Natural killer cell (primary cell): ENCODE data around the gene BMF. TPM values are rescaled to one million over a fixed set of nuclear protein-coding genes. Genes with fewer than 3 reads are reported as not detected.

Experiments
- ATAC-seq, 3 donors: fragments of 150-1000 bp in 2 of 3; fragments of 200-7000 bp in 1 of 3; cut with Tn5 transposase; 1 replicate in 1 of 3; 2 replicates in 2 of 3; pipeline ENCODE4 v1.10.0; 2021; ENCODE audit warnings: mild to moderate bottlenecking in 2 of 3, moderate library complexity in 2 of 3
- DNase-seq, 2 donors: peaks; one replicate each; pipeline versions ENCODE4 v3.0.0 to v3.0.0-alpha.2; 2013 to 2021; ENCODE audit warnings: mixed read lengths in 1 of 2
- H3K27ac ChIP-seq: one replicate; pipeline ENCODE4 v1.5.1; 2013; ENCODE audit warnings: mild to moderate bottlenecking, low read length
- H3K27me3 ChIP-seq: one replicate; pipeline ENCODE4 v1.6.1; 2013; ENCODE audit warnings: low read length; ENCODE audit not compliant: control insufficient read depth, insufficient read depth
- H3K36me3 ChIP-seq: one replicate; pipeline ENCODE4 v1.6.1; 2013; ENCODE audit warnings: low read length; ENCODE audit not compliant: control insufficient read depth, insufficient read depth
- H3K4me1 ChIP-seq: one replicate; pipeline ENCODE4 v1.6.1; 2013; ENCODE audit warnings: low read length; ENCODE audit not compliant: control insufficient read depth, insufficient read depth
- H3K4me3 ChIP-seq: one replicate; pipeline ENCODE4 v1.5.1; 2013; ENCODE audit warnings: low read length
- H3K9me3 ChIP-seq: one replicate; pipeline ENCODE4 v1.6.1; 2013; ENCODE audit warnings: low read length; ENCODE audit not compliant: control insufficient read depth, insufficient read depth
- H3K27ac Mint-ChIP-seq, 2 donors: one replicate each; pipeline ENCODE4 v1.8.0; 2022; ENCODE audit warnings: mild to moderate bottlenecking in 2 of 2, mixed read lengths in 2 of 2, moderate library complexity in 1 of 2
- H3K27me3 Mint-ChIP-seq, 2 donors: one replicate each; pipeline ENCODE4 v1.8.0; 2022; ENCODE audit warnings: low read depth in 2 of 2, mixed read lengths in 2 of 2
- H3K36me3 Mint-ChIP-seq: one replicate; pipeline ENCODE4 v1.8.0; 2022; ENCODE audit warnings: mixed read lengths
- H3K4me1 Mint-ChIP-seq, 2 donors: one replicate each; pipeline ENCODE4 v1.8.0; 2022; ENCODE audit warnings: mixed read lengths in 2 of 2
- H3K4me3 Mint-ChIP-seq: one replicate; pipeline ENCODE4 v1.8.0; 2022; ENCODE audit warnings: mild to moderate bottlenecking, moderate library complexity, mixed read lengths
- H3K9me3 Mint-ChIP-seq, 2 donors: one replicate each; pipeline ENCODE4 v1.8.0; 2022; ENCODE audit warnings: mixed read lengths in 2 of 2
- WGBS: methylation state at CpG from one replicate; pipeline ENCODE4 v1.1.7; 2013; ENCODE audit warnings: missing lambda C conversion rate; ENCODE audit not compliant: insufficient coverage; 5-methylcytosine and 5-hydroxymethylcytosine counted together
- intact Hi-C: fragments of 100-400 bp; cut with micrococcal nuclease; formaldehyde crosslinking; loops from one replicate; pipeline ENCODE4 v1.14.2; 2022
- total RNA-seq, 4 donors: library from RNA; stranded (reverse); fragments of 120-200 nt in 1 of 4; gene quantifications; one replicate each; pipeline versions ENCODE4 v1.2.3 to v1.2.4, GENCODE V29; 2013 to 2022
- TF ChIP-seq, protein P1 (sequence below): fragments of 200-600 bp; IDR thresholded peaks from one replicate; pipeline ENCODE4 v1.8.0; 2022; ENCODE audit warnings: antibody characterized with exemption

Gene BMF
- total RNA-seq, 3 donors from 2014 or later (not counting 1 experiment from before 2014, with no cell fraction given) = 7.6 to 10.5 (median 9.8) TPM

- H3K9me3 ChIP-seq = no peaks in the 10 kb centered on the region
- H3K4me3 ChIP-seq = no peak overlapping the region
- Mint-ChIP-seq H3K27me3 (no peaks in the 10 kb centered on the region), H3K4me1 (no peaks in the 10 kb centered on the region), H3K27ac (no peak overlapping the region), H3K36me3 (no peaks in the 10 kb centered on the region), H3K4me3 (no peak overlapping the region), H3K9me3 (no peaks in the 10 kb centered on the region)
- H3K36me3 ChIP-seq = no peaks in the 10 kb centered on the region
- ATAC-seq (no peak), DNase-seq (no peak)
- intact Hi-C loops = no loop called here
- H3K27me3 ChIP-seq = no peaks in the 10 kb centered on the region
- H3K4me1 ChIP-seq = peaks cover 24% of the 10 kb centered on the region
- TF ChIP-seq, protein P1, sequence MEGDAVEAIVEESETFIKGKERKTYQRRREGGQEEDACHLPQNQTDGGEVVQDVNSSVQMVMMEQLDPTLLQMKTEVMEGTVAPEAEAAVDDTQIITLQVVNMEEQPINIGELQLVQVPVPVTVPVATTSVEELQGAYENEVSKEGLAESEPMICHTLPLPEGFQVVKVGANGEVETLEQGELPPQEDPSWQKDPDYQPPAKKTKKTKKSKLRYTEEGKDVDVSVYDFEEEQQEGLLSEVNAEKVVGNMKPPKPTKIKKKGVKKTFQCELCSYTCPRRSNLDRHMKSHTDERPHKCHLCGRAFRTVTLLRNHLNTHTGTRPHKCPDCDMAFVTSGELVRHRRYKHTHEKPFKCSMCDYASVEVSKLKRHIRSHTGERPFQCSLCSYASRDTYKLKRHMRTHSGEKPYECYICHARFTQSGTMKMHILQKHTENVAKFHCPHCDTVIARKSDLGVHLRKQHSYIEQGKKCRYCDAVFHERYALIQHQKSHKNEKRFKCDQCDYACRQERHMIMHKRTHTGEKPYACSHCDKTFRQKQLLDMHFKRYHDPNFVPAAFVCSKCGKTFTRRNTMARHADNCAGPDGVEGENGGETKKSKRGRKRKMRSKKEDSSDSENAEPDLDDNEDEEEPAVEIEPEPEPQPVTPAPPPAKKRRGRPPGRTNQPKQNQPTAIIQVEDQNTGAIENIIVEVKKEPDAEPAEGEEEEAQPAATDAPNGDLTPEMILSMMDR = no peak
- 92% methylated on average over 14 of the region's 14 CpGs for WGBS
- H3K27ac ChIP-seq = no peak overlapping the region
These were observed 17.8 kb downstream of the BMF start for GRCh38 chr15:40090774-40091455.

- ATAC-seq = no peak
- no peaks in the 10 kb centered on the region for H3K9me3 Mint-ChIP-seq
- Histone ChIP-seq H3K27ac (no peak overlapping the region), H3K4me3 (no peak overlapping the region), H3K9me3 (no peaks in the 10 kb centered on the region), H3K27me3 (no peaks in the 10 kb centered on the region), H3K36me3 (no peaks in the 10 kb centered on the region), H3K4me1 (peaks cover 16% of the 10 kb centered on the region)
- no peak for DNase-seq
- intact Hi-C loops = no loop called here
- TF ChIP-seq, protein P1 = no peak
- no peak overlapping the region for H3K4me3 Mint-ChIP-seq
- H3K4me1 Mint-ChIP-seq = no peaks in the 10 kb centered on the region
- no peak overlapping the region for H3K27ac Mint-ChIP-seq
- 76% methylated on average over 5 of the region's 7 CpGs for WGBS
- no peaks in the 10 kb centered on the region for H3K27me3 Mint-ChIP-seq
- H3K36me3 Mint-ChIP-seq = no peaks in the 10 kb centered on the region
These were observed 19.5 kb downstream of the BMF start for GRCh38 chr15:40088929-40089755.

DNA sequence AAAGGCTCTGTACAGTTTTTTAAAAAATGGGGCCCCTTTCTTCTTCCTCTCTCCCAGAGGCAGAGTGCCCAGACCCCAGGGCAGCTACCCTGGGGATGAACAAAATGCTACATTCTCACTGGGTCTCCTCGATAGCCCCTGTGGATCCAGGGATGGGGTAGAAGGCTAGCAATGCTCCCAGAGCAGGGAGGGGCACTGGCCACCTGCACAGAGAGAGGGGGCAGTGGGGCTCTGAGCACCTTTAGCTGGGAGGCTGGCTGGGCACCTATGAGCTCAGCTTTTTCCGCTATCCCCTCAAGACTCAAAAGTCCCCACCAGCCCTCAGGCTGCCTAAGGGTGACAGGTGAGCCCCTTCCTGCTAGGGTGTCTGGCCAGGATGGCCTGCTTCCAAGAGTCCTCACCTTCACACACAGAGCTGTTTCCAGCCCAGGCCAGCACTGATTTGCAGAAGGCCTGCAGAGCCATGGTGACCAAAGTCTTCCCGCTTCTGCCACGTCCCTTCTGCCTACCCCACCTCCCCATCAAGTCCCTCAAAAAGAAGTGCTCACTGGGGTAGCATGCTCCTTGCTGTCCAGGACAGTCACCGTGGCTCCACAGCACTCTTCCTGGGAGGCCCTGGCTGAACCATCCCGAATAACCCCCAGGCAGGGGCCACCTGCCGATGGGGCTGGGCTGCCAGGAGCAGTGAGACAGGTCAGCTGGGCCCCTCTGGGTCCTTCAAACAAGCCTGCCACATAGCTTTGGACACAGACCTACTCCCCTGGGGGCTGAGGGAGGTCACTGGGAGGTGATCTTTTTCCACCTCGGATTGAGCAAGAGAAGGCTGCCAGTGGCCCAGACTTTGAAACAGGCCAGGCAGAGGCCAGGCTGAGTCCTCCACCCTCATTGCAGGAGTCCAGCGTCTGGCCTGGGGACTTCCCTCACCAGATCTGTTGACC is 20.4 kb downstream of the BMF start:
- DNase-seq = no peak
- no peak overlapping the region for H3K27ac Mint-ChIP-seq
- 90% methylated on average over 8 of the region's 9 CpGs for WGBS
- no peak overlapping the region for H3K4me3 Mint-ChIP-seq
- no peak for ATAC-seq
- H3K36me3 Mint-ChIP-seq = no peaks in the 10 kb centered on the region
- H3K9me3 Mint-ChIP-seq = no peaks in the 10 kb centered on the region
- Histone ChIP-seq H3K27me3 (no peaks in the 10 kb centered on the region), H3K4me1 (peaks cover 11% of the 10 kb centered on the region), H3K36me3 (no peaks in the 10 kb centered on the region), H3K27ac (no peak overlapping the region), H3K4me3 (no peak overlapping the region), H3K9me3 (no peaks in the 10 kb centered on the region)
- no peaks in the 10 kb centered on the region for H3K4me1 Mint-ChIP-seq
- H3K27me3 Mint-ChIP-seq = peaks cover 5 to 8% of the 10 kb centered on the region in 2 donors
- intact Hi-C loops = no loop called here
- TF ChIP-seq, protein P1 = no peak
